Fibroblast of skin of right quadriceps (primary cell): ENCODE data around the gene RBM47.

ENCODE experiments used
- DNase-seq: peaks from one replicate; pipeline ENCODE4 v3.0.0-alpha.2; 2013

Gene RBM47

DNA sequence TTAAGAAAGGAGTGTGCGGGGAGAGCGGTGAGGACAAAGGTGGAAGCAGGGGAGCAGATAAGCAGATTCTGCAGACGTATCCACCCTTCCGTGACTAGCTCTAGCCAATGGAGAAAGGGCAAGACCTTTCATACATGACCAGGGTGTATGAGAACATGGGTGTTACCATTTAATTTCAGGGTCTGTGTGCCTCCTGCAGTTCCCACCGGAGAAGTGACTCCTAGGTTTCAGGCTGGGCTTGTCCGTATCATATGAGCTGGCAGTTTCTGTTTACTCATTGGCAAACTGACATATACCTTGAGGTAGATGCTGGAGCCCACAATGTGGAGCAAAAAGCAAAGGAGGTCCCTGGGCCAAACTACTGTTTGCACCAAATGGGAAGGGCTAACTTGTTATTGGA lies 6.8 kb downstream of the RBM47 start:
- no peak for DNase-seq

DNA sequence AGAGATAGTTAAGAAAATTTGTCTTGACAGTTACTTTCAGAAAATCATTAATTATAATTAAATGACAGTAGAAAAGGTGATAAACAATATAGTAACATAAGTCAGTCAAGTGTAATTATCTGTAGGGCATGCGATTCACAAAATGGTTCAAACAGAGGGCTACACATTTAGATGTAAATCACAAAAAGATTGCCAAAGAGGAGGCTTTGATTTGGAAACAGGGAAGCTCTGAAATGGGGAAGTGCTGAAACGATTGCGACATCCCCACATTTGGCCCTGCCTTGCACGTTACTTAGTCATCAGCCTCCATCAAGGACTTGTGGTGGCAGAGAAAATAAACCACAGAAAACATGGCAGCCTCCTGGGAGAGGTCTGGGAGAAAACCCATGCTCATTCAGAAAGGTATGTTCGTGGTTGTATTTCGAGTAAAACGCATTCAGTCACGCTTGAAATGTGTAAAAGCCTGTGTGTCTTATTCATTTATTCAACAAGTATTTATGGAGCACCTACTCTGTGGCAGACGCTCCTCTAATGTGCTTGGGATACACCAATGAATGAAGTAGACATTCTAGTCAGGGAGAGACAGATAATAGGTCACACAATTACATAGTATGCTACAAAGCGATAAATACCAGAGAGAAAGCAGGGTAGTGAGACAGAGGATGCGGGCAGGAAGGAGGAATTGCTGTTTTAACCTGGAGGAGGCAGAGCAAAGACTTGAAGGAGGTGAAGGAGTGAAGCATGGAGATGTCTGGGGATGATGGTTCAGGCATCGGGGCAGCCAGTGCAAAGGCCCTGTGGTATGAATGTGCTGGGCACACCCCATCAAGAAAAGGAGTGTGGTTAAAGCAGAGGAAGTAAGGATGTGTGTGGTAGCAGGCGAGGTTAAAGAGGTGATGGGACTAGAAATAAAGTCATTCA lies 7.8 kb downstream of the RBM47 start:
- DNase-seq: peak; percentile 98

DNA sequence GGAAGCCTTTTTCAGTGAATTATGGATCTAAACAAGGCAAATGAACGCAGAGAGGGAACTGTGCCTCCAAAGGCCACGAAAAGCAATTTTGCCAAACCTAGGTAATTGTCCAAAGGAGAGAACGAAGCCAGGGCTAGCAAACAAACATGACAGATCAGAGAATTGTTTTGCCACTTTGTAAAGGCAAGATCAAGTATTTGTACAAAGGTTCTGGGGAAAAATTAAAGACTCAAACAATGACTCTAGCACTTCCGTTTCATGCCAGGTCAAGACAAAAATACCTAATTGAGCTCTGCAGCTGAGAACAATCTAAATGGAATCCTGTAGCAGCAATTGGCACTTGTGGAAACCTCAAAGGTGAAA lies 8.5 kb downstream of the RBM47 start:
- no peak for DNase-seq

DNA sequence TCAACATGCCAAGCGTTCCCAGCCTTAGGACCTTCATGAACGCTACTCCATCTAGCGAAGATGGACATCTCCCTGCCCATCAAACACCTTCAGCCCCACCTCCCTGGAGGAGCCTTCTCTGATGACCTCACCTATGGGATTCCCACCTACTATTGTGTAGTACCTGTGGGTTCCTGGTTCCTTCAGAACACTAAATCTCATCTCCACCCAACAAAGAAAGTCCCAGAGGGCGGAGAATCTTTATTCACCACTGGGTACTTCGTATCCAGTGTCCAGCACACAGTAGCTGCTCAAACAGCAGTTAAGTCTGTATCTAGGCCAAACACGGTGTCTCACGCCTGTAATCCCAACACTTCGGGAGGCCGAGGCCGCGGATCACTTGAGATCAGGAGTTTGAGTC lies 10.1 kb downstream of the RBM47 start:
- DNase-seq: no peak

DNA sequence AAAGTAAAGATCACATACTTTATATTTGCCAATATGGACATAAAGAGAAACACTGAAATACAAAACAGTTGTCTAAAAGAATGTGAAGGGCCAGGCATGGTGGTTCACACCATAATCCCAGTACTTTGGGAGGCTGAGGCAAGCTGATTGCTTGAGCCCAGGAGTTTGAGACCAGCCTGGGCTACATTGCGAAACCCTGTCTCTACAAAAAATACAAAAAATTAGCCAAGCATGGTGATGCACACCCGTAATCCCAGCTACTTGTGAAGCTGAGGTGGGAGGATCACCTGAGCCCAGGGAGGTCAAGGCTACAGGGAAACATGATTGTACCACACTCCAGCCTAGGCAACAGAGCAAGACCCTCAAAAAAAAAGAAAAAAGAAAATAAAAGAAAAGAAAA lies 11.8 kb downstream of the RBM47 start:
- DNase-seq: no peak

DNA sequence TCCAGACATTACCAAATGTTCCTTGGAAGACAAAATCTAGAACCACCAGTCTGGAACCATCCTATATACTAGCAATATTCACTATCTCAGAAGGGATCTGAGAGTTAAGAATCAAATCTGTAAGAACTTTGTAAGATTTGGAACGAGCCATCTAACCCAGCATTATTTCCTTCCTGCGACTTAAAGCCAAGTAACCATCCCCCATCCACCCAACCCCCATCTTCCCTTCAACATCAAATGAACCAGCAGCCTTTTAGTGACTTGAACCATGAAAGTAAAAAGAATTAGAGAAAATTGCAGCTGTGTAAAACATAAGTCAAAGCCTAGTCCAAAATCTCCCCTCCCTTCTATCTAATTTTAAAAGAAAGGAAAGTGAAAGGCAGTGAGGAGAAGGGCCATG lies 15.6 kb downstream of the RBM47 start:
- no peak for DNase-seq

DNA sequence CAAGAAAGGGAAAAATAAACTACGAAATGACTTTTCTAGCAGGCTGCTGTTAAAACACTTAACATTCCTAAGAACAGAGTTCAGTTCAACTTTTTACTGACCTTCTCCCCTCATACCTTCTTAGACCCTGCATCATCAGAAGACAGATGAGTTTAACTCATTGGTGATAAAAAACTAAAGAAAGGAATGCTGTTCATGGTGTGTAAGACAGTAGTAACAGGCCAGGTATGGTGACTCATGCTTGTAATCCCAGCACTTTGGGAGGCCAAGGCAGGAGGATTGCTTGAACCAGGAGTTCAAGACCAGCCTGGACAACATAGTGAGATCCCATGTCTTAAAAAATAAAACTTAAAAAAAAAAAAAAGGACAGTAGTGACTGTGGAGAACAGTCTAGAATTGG lies 16.2 kb downstream of the RBM47 start:
- peak; percentile 63 for DNase-seq

DNA sequence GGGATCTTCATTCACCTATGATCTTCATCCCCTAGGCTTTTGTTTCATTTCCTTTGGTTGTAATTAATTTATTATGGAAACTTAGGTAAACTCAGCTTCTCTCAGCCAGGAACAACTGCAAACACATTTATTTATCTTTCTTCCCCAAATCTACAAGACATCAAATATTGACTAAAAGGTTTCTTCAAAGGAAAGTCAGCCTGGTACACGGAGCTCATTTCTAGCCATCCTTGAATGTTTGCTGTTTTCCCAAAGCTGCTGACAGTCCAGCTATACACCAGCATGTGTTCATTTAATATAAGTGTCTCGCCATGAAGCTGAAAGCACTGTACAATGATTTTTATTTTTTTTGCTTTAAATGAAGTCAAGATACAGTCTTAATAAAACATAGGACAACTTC lies 16.8 kb downstream of the RBM47 start:
- no peak for DNase-seq

DNA sequence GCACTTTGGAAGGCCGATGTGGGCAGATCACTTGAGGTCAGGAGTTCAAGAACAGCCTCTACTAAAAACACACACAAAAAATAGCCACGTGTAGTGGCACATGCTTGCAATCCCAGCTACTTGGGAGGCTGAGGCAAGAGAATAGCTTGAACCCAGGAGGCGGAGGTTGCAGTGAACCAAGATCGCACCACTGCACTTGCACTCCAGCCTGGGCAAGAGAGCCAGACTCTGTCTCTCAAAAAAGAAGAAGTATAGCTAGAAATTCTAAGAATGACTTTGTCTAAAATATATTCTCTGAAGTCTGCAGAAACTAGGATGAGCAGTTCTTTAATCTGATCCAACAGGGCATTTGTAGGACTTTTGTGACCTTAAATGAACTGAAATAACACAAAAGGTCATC lies 17.4 kb downstream of the RBM47 start:
- no peak for DNase-seq

DNA sequence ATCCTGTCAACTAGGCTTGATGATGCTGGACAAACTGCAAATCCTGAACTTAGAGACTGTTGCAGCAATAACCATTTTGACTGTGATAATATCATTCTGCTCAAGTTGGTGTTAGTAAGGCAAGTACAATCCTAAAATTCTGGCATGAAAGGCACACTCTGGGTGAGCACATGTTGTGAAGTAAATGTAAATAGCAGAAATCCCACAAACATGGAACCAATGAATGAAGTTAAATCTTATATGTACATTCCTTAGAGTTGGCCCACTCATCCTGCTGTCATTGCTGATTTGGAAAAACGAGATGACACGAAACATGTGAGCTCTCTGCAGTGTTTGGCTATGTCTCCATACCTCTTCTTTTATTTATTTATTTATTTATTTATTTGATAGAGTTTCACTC lies 21.0 kb downstream of the RBM47 start:
- DNase-seq: peak; percentile 89

DNA sequence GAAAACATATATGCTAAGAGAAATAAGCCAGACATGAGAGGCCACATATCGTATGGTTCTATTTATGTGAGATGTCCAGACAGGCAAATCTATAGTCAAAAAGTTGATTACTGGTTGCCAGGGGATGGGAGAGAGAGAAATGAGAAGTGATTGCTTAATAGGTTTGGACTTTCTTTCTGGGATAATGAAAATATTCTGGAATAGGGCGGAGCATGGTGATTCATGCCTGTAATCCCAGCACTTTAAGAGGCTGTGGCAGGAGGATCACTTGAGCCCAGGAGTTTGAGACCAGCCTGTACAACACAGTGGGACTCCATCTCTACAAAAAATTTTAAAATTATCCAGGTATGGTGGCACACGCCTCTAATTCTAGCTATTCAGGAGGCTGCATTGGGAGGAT lies 22.4 kb downstream of the RBM47 start:
- DNase-seq: peak; percentile 56

DNA sequence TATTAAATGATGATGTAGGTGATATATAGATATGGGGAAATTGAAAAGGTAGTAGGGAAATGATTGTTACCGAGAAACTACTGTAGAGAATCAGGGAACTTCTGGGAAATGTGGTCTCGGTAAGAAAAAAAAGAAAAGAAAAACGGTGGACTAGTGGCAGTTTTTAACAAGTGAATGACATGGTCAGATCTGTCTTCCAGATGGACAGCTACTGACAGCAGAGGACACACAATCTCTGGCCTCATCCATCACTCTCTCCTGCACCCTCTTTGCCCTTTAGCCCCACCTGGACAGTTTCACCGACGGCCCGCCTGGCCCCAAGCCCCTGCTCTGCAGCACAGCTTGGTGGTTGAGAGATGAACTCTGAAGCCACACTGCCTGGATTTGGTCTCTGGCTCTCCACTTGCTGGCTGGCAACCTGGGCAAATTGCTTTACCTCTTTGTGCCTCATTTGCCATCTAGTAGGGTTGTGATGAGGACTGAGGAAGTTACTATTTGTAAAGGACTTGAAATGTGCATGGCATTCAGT lies 23.4 kb downstream of the RBM47 start:
- DNase-seq: no peak

DNA sequence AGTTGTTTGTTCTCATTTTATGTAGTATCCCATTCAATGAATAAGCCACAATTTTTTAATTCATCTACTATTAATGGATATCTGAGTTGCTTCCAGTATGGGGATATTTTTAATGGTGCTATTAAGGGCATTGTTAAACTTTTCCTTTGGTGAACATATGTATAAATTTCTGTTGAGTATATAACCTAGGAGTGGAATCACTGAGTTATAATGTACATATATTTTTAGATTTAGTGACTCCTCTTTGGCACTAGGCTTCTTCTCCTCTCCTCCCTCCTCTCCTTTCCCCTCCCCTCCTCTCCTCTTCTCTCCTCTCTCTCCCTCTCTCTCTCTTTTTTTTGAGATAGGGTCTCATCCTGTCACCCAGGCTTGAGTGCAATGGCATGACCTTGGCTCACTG lies 26.4 kb downstream of the RBM47 start:
- DNase-seq: no peak

DNA sequence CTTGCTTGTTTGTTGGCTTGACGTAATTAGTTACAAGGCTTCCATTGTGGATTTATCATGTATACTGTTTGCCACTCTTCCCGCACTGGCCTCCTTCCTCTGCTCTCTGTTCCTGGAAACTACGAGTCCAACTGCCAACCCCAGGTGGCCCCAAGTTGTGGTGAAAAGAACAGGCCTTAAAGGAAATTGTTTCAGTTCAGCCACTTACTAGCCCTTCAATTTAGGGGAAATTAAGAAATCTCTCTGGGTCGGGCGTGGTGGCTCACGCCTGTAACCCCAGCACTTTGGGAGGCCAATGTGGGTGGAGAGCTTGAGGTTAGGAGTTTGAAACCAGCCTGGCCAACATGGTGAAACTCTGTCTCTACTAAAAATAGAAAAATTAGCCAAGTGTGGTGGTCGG lies 28.0 kb downstream of the RBM47 start:
- no peak for DNase-seq

DNA sequence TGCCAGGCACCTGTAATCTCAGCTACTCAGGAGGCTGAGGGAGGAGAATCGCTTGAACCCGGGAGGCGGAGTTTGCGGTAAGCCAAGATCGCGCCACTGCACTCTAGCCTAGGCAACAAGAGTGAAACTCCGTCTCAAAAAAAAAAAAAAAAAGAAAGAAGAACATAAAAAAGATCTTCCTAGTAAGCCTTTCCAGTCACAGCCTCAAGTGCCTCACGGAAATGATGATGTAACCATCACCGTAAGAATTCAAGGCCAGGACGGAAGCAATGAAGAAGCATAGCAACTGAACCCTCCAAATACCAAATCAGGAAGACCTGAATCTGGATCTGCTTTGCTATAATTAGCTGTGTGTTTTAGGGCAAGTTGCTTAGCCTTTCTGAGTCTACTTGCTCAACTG lies 28.8 kb downstream of the RBM47 start:
- no peak for DNase-seq

DNA sequence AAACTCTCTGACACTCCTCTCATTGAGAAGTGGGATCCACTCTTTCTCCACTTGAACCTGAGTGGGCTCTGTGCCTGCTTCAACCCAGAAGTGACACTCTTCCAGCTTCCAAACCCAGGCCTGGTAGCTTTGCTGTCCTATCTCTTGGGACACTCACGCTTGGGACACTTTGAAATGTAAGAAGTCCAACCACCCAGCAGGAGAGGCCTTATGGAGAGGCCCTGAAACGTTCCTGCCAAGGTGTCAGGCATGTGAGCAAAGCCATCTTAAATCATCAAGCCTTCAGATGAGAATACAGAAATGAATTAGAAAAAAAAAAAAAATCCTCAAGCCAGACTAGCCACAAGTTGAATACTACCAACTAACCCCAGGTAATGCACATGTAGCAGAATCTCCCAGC lies 30.2 kb downstream of the RBM47 start:
- DNase-seq: no peak

DNA sequence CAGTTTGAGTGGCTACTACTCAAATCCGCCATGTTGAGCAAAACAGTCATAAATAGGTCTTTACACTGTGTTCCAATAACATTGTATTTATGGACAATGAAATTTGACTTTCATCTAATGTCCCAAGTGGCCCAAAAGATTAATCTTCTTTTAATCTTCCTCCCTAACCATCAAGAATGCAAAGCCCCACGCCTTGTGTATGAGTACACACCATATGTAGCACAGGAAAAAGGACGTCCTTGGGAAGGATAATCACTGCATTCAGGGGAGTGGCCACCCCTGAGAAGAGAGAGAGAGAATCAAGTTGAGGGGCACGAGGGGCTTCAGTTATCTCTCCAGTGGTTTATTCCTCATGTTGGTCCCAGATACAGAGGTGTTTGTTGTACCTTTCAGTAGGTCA lies 33.1 kb downstream of the RBM47 start:
- no peak for DNase-seq

DNA sequence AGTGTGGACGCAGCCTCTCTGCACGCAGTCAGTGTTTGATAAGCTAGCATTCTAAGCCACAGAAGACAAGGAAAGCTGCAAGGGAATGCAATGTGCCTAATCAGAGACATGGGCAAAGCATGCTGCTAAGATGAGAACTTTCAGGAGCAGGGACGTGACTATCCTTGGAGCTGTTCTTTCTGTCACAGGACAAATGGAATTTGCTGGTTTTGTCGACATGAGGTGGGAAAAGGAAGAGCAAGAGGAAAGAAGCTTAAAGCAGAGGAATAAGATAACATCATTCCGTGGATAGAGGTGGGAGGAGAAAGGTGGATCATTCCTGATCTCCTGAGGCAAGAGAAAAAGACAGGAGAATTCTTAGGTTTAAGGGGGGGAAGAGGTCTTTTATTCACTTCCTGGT lies 33.7 kb downstream of the RBM47 start:
- no peak for DNase-seq

DNA sequence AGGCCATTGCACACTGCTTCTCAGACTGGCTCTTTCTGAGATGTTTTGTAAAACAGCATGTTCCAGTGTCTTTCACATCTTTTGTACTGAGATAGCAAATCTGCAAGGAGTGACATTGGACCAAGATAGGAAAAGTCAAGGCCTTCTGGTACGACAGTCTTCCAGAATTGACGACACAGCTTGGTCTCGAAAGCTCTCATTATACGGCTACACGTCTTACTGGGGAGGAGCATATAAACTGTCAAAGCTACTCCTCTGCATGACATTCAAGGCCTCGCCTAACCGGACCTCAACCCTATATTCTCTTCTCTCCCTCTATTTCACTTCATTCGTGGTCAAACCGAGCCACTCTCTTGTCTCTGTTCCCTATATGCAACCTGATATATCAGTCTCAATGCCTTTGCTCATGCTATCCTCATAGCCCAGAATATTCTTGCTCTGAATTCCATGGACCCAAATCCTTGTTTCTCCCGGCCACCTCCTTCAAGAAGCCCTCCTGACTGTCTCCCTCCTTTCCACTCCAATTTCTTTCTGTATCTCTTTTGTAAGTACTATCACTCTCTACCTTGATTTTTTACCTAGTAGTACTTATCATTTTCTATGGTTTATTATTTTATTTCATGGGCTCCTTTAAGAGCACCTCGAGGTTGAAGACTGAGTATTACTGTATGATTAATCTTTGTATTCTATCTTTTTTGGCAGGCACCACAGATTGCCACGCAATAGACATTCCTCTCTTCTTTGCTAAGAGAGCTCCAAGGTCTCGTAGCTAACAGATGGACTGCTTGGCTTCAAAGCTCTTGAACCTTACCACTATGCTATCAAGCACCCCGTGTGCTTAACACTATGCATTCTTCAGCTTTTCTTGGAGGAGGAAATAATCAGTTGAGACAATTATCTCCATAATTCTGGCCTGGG lies 35.1 kb downstream of the RBM47 start:
- peak; percentile 75 for DNase-seq

DNA sequence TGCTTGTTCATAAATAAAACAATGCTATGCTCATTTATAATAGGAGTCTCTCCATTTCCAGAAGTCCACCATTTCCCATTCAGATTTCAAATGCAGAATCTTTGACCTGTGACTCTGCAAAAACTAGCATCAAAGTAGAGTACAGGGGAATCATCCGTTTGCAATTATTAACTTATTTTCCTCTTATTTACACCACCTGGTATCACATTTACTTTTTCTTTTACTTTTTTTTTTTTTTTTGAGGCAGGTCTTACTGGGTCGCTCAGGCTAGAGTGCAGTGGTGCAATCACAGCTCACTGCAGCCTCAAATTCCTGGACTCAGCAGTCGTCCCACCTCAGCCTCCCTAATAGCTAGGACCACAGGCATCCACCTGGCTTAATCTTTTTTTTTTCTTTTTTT lies 37.6 kb downstream of the RBM47 start:
- DNase-seq: no peak

DNA sequence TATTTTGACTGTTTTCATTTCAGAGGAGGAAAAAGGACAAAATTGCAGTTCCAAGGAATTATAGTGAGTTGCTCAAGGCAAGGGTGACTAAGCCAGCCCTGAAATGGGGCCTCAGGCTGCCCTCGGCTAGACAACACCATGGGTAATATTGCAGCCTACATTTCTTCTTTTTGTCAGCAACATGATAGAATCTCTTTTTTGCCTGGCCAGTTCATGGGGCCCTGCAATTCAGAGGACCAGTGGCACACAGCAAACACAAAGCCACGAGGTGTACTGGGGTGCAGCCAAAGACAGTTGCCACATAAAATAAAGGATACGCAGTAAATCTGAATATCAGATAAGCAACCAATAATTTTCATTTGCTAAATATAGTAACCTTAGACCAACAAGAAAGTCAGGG lies 41.8 kb downstream of the RBM47 start:
- peak; percentile 50 for DNase-seq

DNA sequence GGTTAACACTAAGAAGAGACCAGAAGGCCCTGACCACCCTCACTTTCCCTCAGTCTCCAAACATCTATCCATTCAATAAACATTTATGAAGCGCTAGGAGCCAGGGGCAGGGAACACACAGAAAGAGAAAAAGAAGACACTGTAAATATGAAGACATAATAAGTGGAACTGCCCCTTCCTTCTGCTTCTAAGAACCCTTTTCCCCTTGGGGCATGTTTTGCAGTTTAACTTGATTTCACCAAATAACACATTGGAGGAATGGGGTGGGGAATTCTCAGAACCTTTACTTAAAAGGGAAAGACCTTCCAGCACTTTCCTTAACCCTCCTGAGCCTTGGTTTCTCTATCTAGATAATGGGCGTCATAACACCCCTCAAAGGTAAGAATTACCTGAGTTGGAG lies 42.3 kb downstream of the RBM47 start:
- DNase-seq: no peak

DNA sequence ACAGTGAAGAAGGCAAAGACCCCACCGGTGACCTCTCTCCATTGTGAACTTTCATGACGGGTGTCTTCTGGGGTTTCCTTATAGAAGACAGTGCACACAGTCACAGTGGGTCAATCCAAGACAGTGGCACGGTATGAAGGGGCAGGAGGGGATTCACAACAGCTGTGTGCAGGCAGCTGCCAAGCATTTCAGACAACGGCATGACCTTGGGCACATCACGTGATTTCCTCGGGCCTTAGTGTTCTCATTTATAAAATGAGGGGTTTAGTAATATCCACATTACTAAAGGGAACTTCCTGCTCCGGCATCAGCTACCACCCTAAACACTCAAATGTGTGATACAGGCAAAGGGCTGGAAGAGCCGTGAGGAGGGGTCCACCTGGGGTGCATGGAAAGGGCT lies 42.9 kb downstream of the RBM47 start:
- DNase-seq: no peak

DNA sequence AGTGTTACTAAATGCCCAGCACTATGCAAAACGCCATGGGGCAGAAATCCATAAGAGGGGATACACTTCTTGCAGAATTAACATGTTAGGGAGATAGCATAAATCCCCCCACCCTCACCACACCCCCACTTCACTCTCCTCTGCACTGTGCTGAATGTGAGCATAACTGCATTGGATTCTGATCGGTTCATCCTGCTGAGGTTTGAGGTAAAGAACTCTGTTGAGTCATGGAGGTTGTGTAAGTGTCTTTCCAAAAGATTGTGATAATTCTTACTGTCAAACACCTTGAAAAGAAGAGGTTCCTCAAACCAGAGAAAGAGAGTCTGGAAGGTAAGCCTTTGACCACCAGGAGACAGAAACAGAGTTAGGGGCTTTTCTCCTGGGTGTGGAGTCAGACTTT lies 43.6 kb downstream of the RBM47 start:
- peak; percentile 21 for DNase-seq
